ENCODE results near the gene ZFP57.
A peak's percentile ranks its signal among the peaks of the same experiment; 100 is the strongest.

ZFP57 gene

DNA sequence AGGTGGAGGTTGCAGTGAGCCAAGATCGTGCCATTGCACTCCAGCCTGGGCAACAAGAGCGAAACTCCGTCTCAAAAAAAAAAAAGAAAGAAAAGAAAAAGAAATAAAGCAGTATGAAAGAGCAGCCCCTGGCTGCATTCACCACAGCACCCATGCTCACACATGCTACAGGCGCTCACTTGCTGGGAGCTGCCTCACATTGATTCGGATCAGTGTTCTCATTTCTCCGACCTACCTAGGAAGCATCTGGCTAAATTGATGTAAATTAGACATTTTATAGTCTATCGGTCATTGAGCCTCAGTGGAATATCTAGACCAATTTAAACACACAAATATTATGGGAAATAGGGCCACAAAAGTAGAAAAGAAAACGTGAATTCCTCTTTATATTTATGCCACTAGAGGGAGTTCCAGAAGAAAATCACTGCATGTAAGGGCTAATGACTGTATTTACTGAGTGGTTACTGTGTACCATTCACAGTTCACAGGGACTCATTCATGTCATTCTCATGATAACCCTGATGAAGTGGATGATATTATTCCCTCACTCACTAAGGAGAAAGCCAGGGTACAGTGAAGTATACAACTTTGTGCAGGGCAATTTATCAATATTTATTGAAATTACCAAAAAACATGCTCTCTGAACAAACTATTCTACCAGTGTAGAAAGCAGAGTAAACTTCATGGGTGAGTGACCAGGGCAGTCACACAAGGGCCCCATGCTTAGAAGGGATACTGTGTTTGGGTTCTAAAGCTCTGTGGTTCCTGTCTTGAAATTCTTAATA lies 29.3 kb downstream of the ZFP57 start:
- H3K4me3 ChIP-seq (ENCODE audit: insufficient read depth, low read length, poor library complexity, severe bottlenecking) = no peak overlapping the region
- H3K36me3 ChIP-seq (ENCODE audit: low read length) = no peaks in the 10 kb centered on the region
- no peaks in the 10 kb centered on the region for H3K9me2 ChIP-seq (replicated peaks; ENCODE audit: insufficient read depth, low read length)
- no peaks in the 10 kb centered on the region for H4K20me1 ChIP-seq (ENCODE audit: low read depth, low read length)
- no peaks in the 10 kb centered on the region for H3K79me2 ChIP-seq (ENCODE audit: insufficient read depth, low read length)
- peaks cover 3% of the 10 kb centered on the region; the same call in 1 of the 2 replicates for H3F3A ChIP-seq (ENCODE audit: insufficient read depth)
- H3K27me3 ChIP-seq (ENCODE audit: low read length) = no peaks in the 10 kb centered on the region
- TF ChIP-seq, protein P1, sequence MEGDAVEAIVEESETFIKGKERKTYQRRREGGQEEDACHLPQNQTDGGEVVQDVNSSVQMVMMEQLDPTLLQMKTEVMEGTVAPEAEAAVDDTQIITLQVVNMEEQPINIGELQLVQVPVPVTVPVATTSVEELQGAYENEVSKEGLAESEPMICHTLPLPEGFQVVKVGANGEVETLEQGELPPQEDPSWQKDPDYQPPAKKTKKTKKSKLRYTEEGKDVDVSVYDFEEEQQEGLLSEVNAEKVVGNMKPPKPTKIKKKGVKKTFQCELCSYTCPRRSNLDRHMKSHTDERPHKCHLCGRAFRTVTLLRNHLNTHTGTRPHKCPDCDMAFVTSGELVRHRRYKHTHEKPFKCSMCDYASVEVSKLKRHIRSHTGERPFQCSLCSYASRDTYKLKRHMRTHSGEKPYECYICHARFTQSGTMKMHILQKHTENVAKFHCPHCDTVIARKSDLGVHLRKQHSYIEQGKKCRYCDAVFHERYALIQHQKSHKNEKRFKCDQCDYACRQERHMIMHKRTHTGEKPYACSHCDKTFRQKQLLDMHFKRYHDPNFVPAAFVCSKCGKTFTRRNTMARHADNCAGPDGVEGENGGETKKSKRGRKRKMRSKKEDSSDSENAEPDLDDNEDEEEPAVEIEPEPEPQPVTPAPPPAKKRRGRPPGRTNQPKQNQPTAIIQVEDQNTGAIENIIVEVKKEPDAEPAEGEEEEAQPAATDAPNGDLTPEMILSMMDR (IDR thresholded peaks at IDR 0.05; ENCODE audit: insufficient read depth, low read length, poor library complexity, severe bottlenecking) = peak; percentile 74
- no peak for TF ChIP-seq EZH2phosphoT487 (conservative IDR thresholded peaks at IDR 0.05; ENCODE audit: low read length)
- H3K4me2 ChIP-seq (ENCODE audit: low read depth, low read length, poor library complexity, severe bottlenecking) = no peak overlapping the region
- no peak overlapping the region for H3K9ac ChIP-seq (ENCODE audit: low read length)
- H3K9me3 ChIP-seq (ENCODE audit: insufficient read depth, low read length) = no peaks in the 10 kb centered on the region
- H3K27ac ChIP-seq (ENCODE audit: low read depth, low read length) = no peak overlapping the region
- no peak overlapping the region for H2AFZ ChIP-seq (ENCODE audit: low read depth, low read length, severe bottlenecking)

GRCh38 chr6:29649701-29650673 lies 31.0 kb downstream of the ZFP57 start:
- H2AFZ ChIP-seq (ENCODE audit: low read depth, low read length, severe bottlenecking) = peak overlapping the region; percentile 83
- H3F3A ChIP-seq (ENCODE audit: insufficient read depth) = peaks cover 3% of the 10 kb centered on the region; the same call in 1 of the 2 replicates
- H3K9me3 ChIP-seq (ENCODE audit: insufficient read depth, low read length) = no peaks in the 10 kb centered on the region
- peak overlapping the region; percentile 9; the same call in 1 of the 2 replicates for H3K27ac ChIP-seq (ENCODE audit: low read depth, low read length)
- TF ChIP-seq EZH2phosphoT487 (conservative IDR thresholded peaks at IDR 0.05; ENCODE audit: low read length) = no peak
- TF ChIP-seq, protein P1 (IDR thresholded peaks at IDR 0.05; ENCODE audit: insufficient read depth, low read length, poor library complexity, severe bottlenecking) = peak; percentile 100
- H3K9ac ChIP-seq (ENCODE audit: low read length) = peak overlapping the region; percentile 45
- peak overlapping the region; percentile 66 for H3K4me2 ChIP-seq (ENCODE audit: low read depth, low read length, poor library complexity, severe bottlenecking)
- no peaks in the 10 kb centered on the region for H3K27me3 ChIP-seq (ENCODE audit: low read length)
- H3K79me2 ChIP-seq (ENCODE audit: insufficient read depth, low read length) = no peaks in the 10 kb centered on the region
- no peaks in the 10 kb centered on the region for H4K20me1 ChIP-seq (ENCODE audit: low read depth, low read length)
- H3K4me3 ChIP-seq (ENCODE audit: insufficient read depth, low read length, poor library complexity, severe bottlenecking) = peak overlapping the region; percentile 44
- no peaks in the 10 kb centered on the region for H3K36me3 ChIP-seq (ENCODE audit: low read length)
- no peaks in the 10 kb centered on the region for H3K9me2 ChIP-seq (replicated peaks; ENCODE audit: insufficient read depth, low read length)

DNA sequence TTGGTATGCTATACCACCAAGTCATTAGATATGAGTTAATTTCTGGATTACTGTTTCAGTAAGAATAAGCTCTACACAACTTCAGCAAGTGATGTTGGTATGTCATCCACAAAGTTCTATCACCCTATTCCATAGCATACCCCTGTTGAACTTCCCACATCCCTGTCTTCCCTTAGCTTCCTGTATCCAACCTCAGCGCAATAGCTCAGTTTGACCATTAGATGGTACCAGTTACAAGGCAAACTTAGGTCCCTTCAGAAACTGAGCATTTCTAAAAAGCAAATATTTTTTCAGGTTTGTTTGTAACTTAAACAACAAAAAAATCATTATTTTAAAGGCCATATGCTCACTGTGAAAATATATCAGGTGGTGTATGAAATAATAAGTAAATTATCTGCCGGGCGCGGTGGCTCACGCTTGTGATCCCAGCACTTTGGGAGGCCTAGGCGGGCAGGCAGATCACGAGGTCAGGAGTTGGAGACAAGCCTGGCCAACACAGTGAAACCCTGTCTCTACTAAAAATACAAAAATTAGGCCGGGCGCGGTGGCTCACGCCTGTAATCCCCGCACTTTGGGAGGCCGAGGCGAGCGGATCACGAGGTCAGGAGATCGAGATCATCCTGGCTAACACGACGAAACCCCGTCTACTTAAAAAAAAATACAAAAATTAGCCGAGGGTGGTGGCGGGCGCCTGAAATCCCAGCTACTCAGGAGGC lies 32.9 kb downstream of the ZFP57 start:
- H3K27me3 ChIP-seq (ENCODE audit: low read length) = no peaks in the 10 kb centered on the region
- H3K27ac ChIP-seq (ENCODE audit: low read depth, low read length) = no peak overlapping the region

More for the DNA sequence above, 32.9 kb downstream of the ZFP57 start:
- H3K79me2 ChIP-seq (ENCODE audit: insufficient read depth, low read length) = no peaks in the 10 kb centered on the region
- no peaks in the 10 kb centered on the region for H3K9me3 ChIP-seq (ENCODE audit: insufficient read depth, low read length)
- H3K9ac ChIP-seq (ENCODE audit: low read length) = no peak overlapping the region
- H3F3A ChIP-seq (ENCODE audit: insufficient read depth) = peaks cover 3% of the 10 kb centered on the region; the same call in 1 of the 2 replicates
- H3K4me2 ChIP-seq (ENCODE audit: low read depth, low read length, poor library complexity, severe bottlenecking) = no peak overlapping the region
- no peaks in the 10 kb centered on the region for H4K20me1 ChIP-seq (ENCODE audit: low read depth, low read length)
- H3K4me3 ChIP-seq (ENCODE audit: insufficient read depth, low read length, poor library complexity, severe bottlenecking) = no peak overlapping the region
- no peak for TF ChIP-seq EZH2phosphoT487 (conservative IDR thresholded peaks at IDR 0.05; ENCODE audit: low read length)
- TF ChIP-seq, protein P1 (IDR thresholded peaks at IDR 0.05; ENCODE audit: insufficient read depth, low read length, poor library complexity, severe bottlenecking) = peak; percentile 54
- no peaks in the 10 kb centered on the region for H3K36me3 ChIP-seq (ENCODE audit: low read length)
- no peaks in the 10 kb centered on the region for H3K9me2 ChIP-seq (replicated peaks; ENCODE audit: insufficient read depth, low read length)
- no peak overlapping the region for H2AFZ ChIP-seq (ENCODE audit: low read depth, low read length, severe bottlenecking)
